Midbrain (tissue), 1 donor: Measurements from ENCODE around the gene RPAP2.

Experiments
- DNase-seq: peaks from one replicate; lab custom pipeline; 2025; lab: John Stamatoyannopoulos, UW

Gene RPAP2

GRCh38 chr1:92447033-92447681 is 148.3 kb downstream of the RPAP2 start:
- no peak for DNase-seq

- no peak for DNase-seq
Measured at GRCh38 chr1:92447976-92448375, 149.1 kb downstream of the RPAP2 start.
